Lower lobe of right lung (tissue), 2 donors: ENCODE measurements around the gene STK32B. TPM values are rescaled to one million over a fixed set of nuclear protein-coding genes. Genes with fewer than 3 reads are reported as not detected.

ENCODE experiments used
- ATAC-seq, 2 donors: fragments of 200-7000 bp; cut with Tn5 transposase; one replicate each; pipeline ENCODE4 v1.9.1; 2020 to 2022; ENCODE audit warnings: mild to moderate bottlenecking in 2 of 2, moderate library complexity in 2 of 2
- DNase-seq: peaks from one replicate; pipeline ENCODE4 v3.0.0-alpha.2; 2020
- H3K27ac ChIP-seq: fragments of 200-600 bp; one replicate; pipeline ENCODE4 v1.8.0; 2022
- H3K27me3 ChIP-seq: fragments of 200-600 bp; one replicate; pipeline ENCODE4 v1.8.0; 2022; ENCODE audit warnings: low read depth
- H3K36me3 ChIP-seq: fragments of 200-600 bp; one replicate; pipeline ENCODE4 v1.8.0; 2022; ENCODE audit warnings: mild to moderate bottlenecking
- H3K4me1 ChIP-seq: fragments of 200-600 bp; one replicate; pipeline ENCODE4 v1.8.0; 2022
- H3K4me3 ChIP-seq: fragments of 200-600 bp; one replicate; pipeline ENCODE4 v1.8.0; 2022; ENCODE audit warnings: mild to moderate bottlenecking
- H3K9me3 ChIP-seq: fragments of 200-600 bp; one replicate; pipeline ENCODE4 v1.8.0; 2022
- intact Hi-C: fragments of 100-400 bp; cut with DNase I; formaldehyde crosslinking; loops from one replicate; pipeline ENCODE4 v1.11.0; 2022
- total RNA-seq: library from RNA; stranded (reverse); fragmentation: NEBNext Ultra II Directional; extraction: Animal tissue kit (Norgen Biotek cat#: 25700); gene quantifications from one replicate; pipeline ENCODE4 v1.2.1, GENCODE V29; 2021
- TF ChIP-seq, protein P1 (sequence below): fragments of 200-600 bp; IDR thresholded peaks from one replicate; pipeline ENCODE4 v1.8.0; 2022; ENCODE audit warnings: antibody characterized with exemption, mild to moderate bottlenecking
- donor health status: DM: no; HTN: yes; CAD: no; lungs with severe emphysema.

Gene STK32B
- total RNA-seq, 1 donor from 2014 or later = 1.3 TPM

DNA sequence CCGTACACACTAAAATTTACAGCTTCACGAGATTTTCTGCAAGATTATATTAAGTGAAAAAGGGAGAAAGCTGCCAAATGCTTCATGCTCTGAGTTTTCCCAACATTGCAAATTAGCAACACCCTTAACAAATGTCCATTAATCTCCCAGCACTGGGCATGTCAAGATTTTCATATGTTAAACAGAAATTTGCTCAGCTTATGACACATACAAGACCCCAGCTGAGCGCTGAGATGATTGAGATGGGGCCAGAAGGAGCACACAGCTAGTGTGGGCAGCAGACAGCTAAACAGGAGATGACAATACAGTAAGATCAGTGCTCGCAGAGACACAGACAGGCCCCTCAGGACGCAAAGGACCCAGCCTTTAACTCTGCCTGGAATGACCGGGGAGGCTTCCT, 208.8 kb downstream of the STK32B start:
- Histone ChIP-seq H3K9me3 (no peaks in the 10 kb centered on the region), H3K27me3 (no peaks in the 10 kb centered on the region), H3K4me1 (no peaks in the 10 kb centered on the region), H3K4me3 (no peak overlapping the region), H3K27ac (no peak overlapping the region), H3K36me3 (no peaks in the 10 kb centered on the region)
- no peak for ATAC-seq
- TF ChIP-seq, protein P1, sequence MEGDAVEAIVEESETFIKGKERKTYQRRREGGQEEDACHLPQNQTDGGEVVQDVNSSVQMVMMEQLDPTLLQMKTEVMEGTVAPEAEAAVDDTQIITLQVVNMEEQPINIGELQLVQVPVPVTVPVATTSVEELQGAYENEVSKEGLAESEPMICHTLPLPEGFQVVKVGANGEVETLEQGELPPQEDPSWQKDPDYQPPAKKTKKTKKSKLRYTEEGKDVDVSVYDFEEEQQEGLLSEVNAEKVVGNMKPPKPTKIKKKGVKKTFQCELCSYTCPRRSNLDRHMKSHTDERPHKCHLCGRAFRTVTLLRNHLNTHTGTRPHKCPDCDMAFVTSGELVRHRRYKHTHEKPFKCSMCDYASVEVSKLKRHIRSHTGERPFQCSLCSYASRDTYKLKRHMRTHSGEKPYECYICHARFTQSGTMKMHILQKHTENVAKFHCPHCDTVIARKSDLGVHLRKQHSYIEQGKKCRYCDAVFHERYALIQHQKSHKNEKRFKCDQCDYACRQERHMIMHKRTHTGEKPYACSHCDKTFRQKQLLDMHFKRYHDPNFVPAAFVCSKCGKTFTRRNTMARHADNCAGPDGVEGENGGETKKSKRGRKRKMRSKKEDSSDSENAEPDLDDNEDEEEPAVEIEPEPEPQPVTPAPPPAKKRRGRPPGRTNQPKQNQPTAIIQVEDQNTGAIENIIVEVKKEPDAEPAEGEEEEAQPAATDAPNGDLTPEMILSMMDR = no peak
- DNase-seq = no peak
- intact Hi-C loops = no loop called here

DNA sequence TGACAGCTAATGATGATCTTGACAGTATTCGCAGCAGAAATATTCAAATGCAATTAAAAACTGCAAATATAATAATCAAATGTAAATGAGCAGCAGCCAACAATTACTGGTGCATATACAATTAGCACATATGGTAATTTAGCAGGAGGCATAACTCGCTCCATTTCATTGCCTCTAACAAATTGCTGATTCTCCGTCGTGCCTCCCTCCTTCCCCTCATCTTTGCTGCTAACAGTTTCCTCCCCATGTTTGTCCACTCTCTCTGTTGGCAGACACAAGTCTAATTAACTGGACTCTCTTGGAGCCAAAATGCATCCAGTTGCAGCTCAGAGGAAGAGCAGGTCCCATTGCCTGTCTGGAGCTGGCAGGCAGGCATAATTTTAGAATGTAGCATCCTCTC, 210.6 kb downstream of the STK32B start:
- Histone ChIP-seq H3K9me3 (no peaks in the 10 kb centered on the region), H3K27ac (no peak overlapping the region), H3K4me3 (no peak overlapping the region), H3K4me1 (no peaks in the 10 kb centered on the region), H3K36me3 (no peaks in the 10 kb centered on the region), H3K27me3 (no peaks in the 10 kb centered on the region)
- intact Hi-C loops = no loop called here
- TF ChIP-seq, protein P1 = no peak
- no peak for ATAC-seq
- DNase-seq = no peak

DNA sequence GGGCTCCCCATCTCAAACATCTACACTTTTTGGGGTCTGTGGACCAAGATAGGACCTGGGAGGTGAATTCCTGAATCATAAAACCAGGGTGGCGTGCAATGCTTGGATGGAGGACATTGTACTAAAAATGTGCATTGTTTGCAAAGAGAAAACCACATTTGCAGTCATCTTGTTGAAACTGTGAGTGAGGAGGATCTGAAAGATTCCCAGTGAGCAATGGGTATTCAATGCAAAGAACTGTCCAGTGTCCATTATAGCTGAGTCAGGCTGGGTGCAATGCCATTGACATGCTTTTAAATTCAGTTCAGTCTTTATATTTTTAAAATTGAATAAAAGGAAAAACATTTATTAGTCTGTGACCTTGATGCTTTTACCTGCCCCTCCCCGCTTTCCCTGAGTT, 215.7 kb downstream of the STK32B start:
- no peak for DNase-seq
- no peak for ATAC-seq
- no peaks in the 10 kb centered on the region for H3K4me1 ChIP-seq
- TF ChIP-seq, protein P1 = no peak
- H3K27ac ChIP-seq = no peak overlapping the region
- H3K9me3 ChIP-seq = no peaks in the 10 kb centered on the region
- H3K36me3 ChIP-seq = no peaks in the 10 kb centered on the region
- H3K4me3 ChIP-seq = no peak overlapping the region
- no peaks in the 10 kb centered on the region for H3K27me3 ChIP-seq
- intact Hi-C loops = no loop called here

DNA sequence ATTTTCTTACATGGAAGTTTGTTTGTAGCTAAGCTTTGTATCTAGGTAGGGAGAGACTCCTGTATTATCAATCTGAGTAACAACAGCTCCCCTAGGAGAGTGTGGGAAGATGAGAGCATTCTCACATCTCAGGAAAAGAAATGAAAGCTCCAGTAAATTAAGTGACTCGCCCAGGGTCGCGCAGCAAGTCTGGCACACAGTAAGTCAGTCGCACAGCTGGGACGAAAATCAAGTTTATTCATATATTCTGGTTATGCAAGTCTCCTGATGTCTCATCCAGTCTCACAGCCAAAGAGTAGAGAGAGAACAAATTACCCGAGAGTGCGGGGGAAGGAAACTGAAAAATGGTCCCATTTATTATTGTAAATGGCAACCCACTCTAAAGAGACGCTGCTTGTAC, 216.1 kb downstream of the STK32B start:
- no peaks in the 10 kb centered on the region for H3K36me3 ChIP-seq
- H3K27me3 ChIP-seq = no peaks in the 10 kb centered on the region
- H3K4me3 ChIP-seq = no peak overlapping the region
- H3K4me1 ChIP-seq = no peaks in the 10 kb centered on the region
- DNase-seq (no peak), ATAC-seq (no peak)
- H3K27ac ChIP-seq = no peak overlapping the region
- intact Hi-C loops = no loop called here
- H3K9me3 ChIP-seq = no peaks in the 10 kb centered on the region
- TF ChIP-seq, protein P1 = no peak

DNA sequence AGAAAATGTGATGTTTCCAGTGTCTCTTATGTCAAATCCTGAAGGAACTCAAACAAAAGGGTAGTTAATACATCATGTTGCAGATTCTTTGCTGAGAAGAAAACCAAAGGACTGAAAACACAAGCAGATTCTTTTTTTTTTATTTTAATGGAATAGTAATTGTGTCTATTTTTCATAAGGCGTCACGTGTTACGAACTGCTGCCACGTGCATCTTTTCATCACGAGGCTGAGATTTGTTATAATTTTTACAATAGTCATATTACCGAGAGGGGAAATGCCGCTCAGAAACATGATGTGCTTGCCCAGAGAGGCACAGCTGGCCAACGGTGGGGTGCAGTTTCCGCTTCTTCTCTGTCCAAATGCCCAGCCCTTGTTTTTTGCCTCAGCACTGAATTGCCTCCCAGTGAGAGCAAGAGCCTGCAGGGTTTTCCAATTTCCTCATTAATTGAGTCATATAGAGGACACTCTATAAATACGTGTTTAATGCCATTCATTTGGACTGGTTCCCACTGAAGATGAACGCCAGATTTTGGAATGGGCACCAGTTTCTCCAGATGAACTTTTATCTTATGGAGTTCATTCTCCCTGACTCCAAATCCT, 225.3 kb downstream of the STK32B start:
- no peak overlapping the region for H3K4me3 ChIP-seq

More for the DNA sequence above, 225.3 kb downstream of the STK32B start:
- TF ChIP-seq, protein P1 = no peak
- Histone ChIP-seq H3K27ac (no peak overlapping the region), H3K4me1 (no peaks in the 10 kb centered on the region), H3K27me3 (no peaks in the 10 kb centered on the region), H3K36me3 (no peaks in the 10 kb centered on the region), H3K9me3 (no peaks in the 10 kb centered on the region)
- ATAC-seq = no peak
- intact Hi-C loops = no loop called here
- no peak for DNase-seq
